NCI-H526 (cell line): Measurements from ENCODE around the gene BBLN.
A peak's percentile ranks its signal among the peaks of the same experiment; 100 is the strongest.

ENCODE experiments used
- DNase-seq, 2 experiments: peaks; one replicate each; lab custom pipeline; 2025; lab: John Stamatoyannopoulos, UW

BBLN gene

GRCh38 chr9:128163523-128164306, 3.6 kb downstream of the BBLN start:
- DNase-seq: no peak

GRCh38 chr9:128164307-128164885, 4.3 kb downstream of the BBLN start:
- DNase-seq: no peak

GRCh38 chr9:128166169-128166568, 6.1 kb downstream of the BBLN start:
- no peak for DNase-seq

- no peak for DNase-seq
These were observed 7.1 kb downstream of the BBLN start for GRCh38 chr9:128167209-128167608.

GRCh38 chr9:128168731-128169308, 8.8 kb downstream of the BBLN start:
- DNase-seq: peak; percentile 84 to 89

GRCh38 chr9:128169492-128169891, 9.4 kb downstream of the BBLN start:
- peak in 1 of 2 experiments; percentile 55 for DNase-seq

GRCh38 chr9:128169925-128170324, 9.9 kb downstream of the BBLN start:
- DNase-seq: peak; percentile 7 to 58

- no peak for DNase-seq
These were observed 14.0 kb downstream of the BBLN start for GRCh38 chr9:128174062-128174461.

- no peak for DNase-seq
These were observed 15.1 kb downstream of the BBLN start for GRCh38 chr9:128175102-128175563.

GRCh38 chr9:128175726-128176125, 15.7 kb downstream of the BBLN start:
- DNase-seq: no peak

GRCh38 chr9:128178806-128179431, 18.9 kb downstream of the BBLN start:
- DNase-seq: no peak

- DNase-seq: no peak
These were observed 19.9 kb downstream of the BBLN start for GRCh38 chr9:128180001-128180400.

- no peak for DNase-seq
These were observed 20.4 kb downstream of the BBLN start for GRCh38 chr9:128180447-128180846.

- DNase-seq: peak in 1 of 2 experiments; percentile 41
These were observed 21.4 kb downstream of the BBLN start for GRCh38 chr9:128181480-128181879.

- DNase-seq: no peak
These were observed 23.0 kb downstream of the BBLN start for GRCh38 chr9:128182893-128183588.

- no peak for DNase-seq
These were observed 26.2 kb downstream of the BBLN start for GRCh38 chr9:128185979-128186965.

GRCh38 chr9:128187361-128187760, 27.3 kb downstream of the BBLN start:
- DNase-seq: no peak

GRCh38 chr9:128188209-128188608, 28.1 kb downstream of the BBLN start:
- DNase-seq: no peak

- DNase-seq: peak in 1 of 2 experiments; percentile 12
These were observed 29.9 kb downstream of the BBLN start for GRCh38 chr9:128190013-128190412.

GRCh38 chr9:128190516-128191405, 30.7 kb downstream of the BBLN start:
- DNase-seq: peak in 1 of 2 experiments; percentile 10
